GM10266 (cell line): ENCODE measurements around the gene GSG1L.

Experiments used
- DNase-seq: peaks from one replicate; pipeline ENCODE4 v3.0.0; 2012; ENCODE audit errors: extremely low spot score
- CTCF ChIP-seq: IDR thresholded peaks from 2 replicates; pipeline ENCODE4 v1.5.1; 2012; ENCODE audit warnings: mild to moderate bottlenecking, low read depth; ENCODE audit not compliant: control insufficient read depth, insufficient read depth; ENCODE audit errors: missing control alignments

GSG1L gene

GRCh38 chr16:28098959-28099945 lies 35.7 kb upstream of the GSG1L start:
- TF ChIP-seq CTCF: no peak
- no peak for DNase-seq

GRCh38 chr16:28098171-28098958 lies 34.9 kb upstream of the GSG1L start:
- no peak for TF ChIP-seq CTCF

GRCh38 chr16:28096983-28097899 lies 33.7 kb upstream of the GSG1L start:
- no peak for DNase-seq
- no peak for TF ChIP-seq CTCF

More at GRCh38 chr16:28098171-28098958, 34.9 kb upstream of the GSG1L start:
- no peak for DNase-seq

- no peak for DNase-seq
- TF ChIP-seq CTCF: no peak
Observed at GRCh38 chr16:28093385-28093725, 29.8 kb upstream of the GSG1L start.

- TF ChIP-seq CTCF: no peak
- no peak for DNase-seq
Observed at GRCh38 chr16:28092721-28093384, 29.3 kb upstream of the GSG1L start.

- TF ChIP-seq CTCF: no peak
- DNase-seq: no peak
Observed at GRCh38 chr16:28091656-28092055, 28.1 kb upstream of the GSG1L start.
